ENCODE data around the gene UBE2M.

UBE2M gene

DNA sequence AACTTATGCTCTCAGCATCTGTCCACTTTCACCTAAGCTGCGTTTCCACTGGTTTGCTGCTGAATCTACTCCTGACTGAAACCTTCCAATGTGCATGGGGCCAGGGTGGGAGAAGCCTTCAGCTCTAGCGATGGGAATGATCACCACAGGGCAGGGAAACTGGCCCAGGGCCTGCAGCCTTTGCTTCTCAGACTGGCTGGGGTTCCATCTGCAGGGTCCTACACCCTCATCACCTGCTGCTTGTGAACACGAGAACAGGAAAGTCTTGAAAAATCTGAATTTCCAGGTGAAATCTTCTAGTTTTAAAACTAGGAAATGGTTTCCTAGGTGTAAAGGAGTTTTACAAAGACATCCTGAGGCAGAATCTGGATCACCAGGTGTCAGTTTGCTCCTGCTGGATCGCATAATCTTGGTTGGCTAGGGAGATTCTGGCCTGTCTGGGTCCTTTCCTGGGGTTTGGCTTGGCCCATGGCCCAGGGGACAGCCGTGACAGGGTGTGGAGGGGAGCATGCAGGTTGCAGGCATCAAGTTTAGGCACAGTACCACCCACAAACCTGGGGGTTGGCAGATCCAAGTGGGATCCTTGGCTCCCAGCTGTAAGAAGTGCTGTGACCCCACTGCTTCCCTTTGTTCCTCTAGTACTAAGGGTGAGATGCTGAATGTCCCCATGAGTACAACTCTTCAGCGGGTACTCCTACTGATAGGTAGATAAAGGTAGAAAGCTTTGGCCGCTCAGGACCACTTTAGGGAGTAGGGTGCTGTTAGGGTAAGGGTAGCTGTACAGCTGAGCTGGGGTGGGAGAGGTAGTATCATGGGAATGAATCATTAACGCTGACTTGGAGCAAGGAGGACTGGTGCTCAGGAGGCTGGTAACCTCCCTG lies 1.8 kb upstream of the UBE2M start:
- ATAC-seq (ENCODE audit: insufficient read depth, low read depth), result no peak
- H2AFZ ChIP-seq (ENCODE audit: low read depth, low read length), result peak overlapping the region; percentile 77

DNA sequence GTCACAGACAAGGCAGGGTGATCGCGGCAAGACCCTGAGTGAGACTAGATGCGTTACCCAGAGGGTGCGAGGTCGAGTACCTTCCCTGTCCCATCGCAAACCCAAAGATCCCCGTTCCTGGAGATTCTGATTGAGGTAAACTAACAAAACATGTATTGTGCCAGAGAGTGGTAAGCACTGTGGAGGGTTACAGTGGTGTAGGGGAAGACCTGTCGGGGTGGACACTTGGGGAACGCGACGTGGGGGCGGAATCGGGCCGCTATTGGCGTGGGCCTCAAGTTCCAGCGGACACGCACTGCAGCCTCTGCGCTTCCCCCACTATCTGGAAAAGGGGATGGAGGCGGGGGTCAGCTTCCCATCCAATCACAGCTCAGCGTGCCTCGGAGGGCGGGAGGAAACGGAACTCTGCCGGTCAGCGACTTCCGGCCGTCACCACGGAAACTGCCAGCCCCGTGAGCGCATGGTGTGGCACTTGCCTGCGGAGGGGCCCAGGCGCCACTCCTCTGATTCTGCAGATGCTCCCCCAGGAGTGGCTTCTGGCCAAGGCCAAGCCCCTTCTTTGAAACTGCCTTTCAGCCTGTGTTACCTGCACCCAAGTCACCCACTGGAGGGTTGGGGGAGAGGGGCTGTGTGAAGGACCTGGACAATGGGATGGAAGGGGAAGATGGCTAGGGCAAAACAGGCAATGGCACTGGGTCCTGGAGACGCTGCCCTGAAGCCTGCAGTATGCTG lies 1.0 kb upstream of the UBE2M start:
- Histone ChIP-seq H3K79me2 (ENCODE audit: insufficient read depth, low read length) (peaks cover 75% of the 10 kb centered on the region), H3K4me2 (ENCODE audit: insufficient read depth, low read length) (peak overlapping the region; percentile 80), H3K4me1 (ENCODE audit: insufficient read depth, low read length) (peaks cover 45% of the 10 kb centered on the region), H3K9ac (ENCODE audit: low read depth, low read length) (peak overlapping the region; percentile 96), H3K9me3 (ENCODE audit: insufficient read depth, low read length, severe bottlenecking) (no peaks in the 10 kb centered on the region), H4K20me1 (ENCODE audit: insufficient read depth, low read length) (peaks cover 22% of the 10 kb centered on the region), H3K36me3 (ENCODE audit: insufficient read depth, low read length) (peaks cover 39% of the 10 kb centered on the region), H3K4me3 (ENCODE audit: low read depth in 1 of 2, low read length in 2 of 2) (peak overlapping the region; percentile 64 to 81), H2AFZ (ENCODE audit: low read depth, low read length) (peak overlapping the region; percentile 77), H3K27ac (ENCODE audit: low read length) (peak overlapping the region; percentile 98), H3K27me3 (ENCODE audit: insufficient read depth, low read length, poor library complexity) (no peaks in the 10 kb centered on the region)
- ATAC-seq (ENCODE audit: insufficient read depth, low read depth), result peak; percentile 35
- no peak for TF ChIP-seq EZH2 (IDR thresholded peaks at IDR 0.05; ENCODE audit: borderline replicate concordance, low read depth, low read length, severe bottlenecking)
- TF ChIP-seq, protein P1, sequence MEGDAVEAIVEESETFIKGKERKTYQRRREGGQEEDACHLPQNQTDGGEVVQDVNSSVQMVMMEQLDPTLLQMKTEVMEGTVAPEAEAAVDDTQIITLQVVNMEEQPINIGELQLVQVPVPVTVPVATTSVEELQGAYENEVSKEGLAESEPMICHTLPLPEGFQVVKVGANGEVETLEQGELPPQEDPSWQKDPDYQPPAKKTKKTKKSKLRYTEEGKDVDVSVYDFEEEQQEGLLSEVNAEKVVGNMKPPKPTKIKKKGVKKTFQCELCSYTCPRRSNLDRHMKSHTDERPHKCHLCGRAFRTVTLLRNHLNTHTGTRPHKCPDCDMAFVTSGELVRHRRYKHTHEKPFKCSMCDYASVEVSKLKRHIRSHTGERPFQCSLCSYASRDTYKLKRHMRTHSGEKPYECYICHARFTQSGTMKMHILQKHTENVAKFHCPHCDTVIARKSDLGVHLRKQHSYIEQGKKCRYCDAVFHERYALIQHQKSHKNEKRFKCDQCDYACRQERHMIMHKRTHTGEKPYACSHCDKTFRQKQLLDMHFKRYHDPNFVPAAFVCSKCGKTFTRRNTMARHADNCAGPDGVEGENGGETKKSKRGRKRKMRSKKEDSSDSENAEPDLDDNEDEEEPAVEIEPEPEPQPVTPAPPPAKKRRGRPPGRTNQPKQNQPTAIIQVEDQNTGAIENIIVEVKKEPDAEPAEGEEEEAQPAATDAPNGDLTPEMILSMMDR (IDR thresholded peaks at IDR 0.05; ENCODE audit: borderline replicate concordance, extremely low read depth, low read length, poor library complexity, severe bottlenecking), result no peak
- DNase-seq, result peak; percentile 87

More for the DNA sequence above, 1.8 kb upstream of the UBE2M start:
- peaks cover 41% of the 10 kb centered on the region for H3K4me1 ChIP-seq (ENCODE audit: insufficient read depth, low read length)
- H3K9ac ChIP-seq (ENCODE audit: low read depth, low read length), result peak overlapping the region; percentile 96
- H3K4me2 ChIP-seq (ENCODE audit: insufficient read depth, low read length), result peak overlapping the region; percentile 80
- peaks cover 71% of the 10 kb centered on the region for H3K79me2 ChIP-seq (ENCODE audit: insufficient read depth, low read length)
- H3K4me3 ChIP-seq (ENCODE audit: low read depth in 1 of 2, low read length in 2 of 2), result peak overlapping the region; percentile 64 to 81; a peak in 3 of 4 replicates
- no peaks in the 10 kb centered on the region for H3K27me3 ChIP-seq (ENCODE audit: insufficient read depth, low read length, poor library complexity)
- H3K27ac ChIP-seq (ENCODE audit: low read length), result peak overlapping the region; percentile 98
- H3K36me3 ChIP-seq (ENCODE audit: insufficient read depth, low read length), result peaks cover 38% of the 10 kb centered on the region
- no peak for DNase-seq
- TF ChIP-seq, protein P1 (IDR thresholded peaks at IDR 0.05; ENCODE audit: borderline replicate concordance, extremely low read depth, low read length, poor library complexity, severe bottlenecking), result no peak
- TF ChIP-seq EZH2 (IDR thresholded peaks at IDR 0.05; ENCODE audit: borderline replicate concordance, low read depth, low read length, severe bottlenecking), result no peak
- H4K20me1 ChIP-seq (ENCODE audit: insufficient read depth, low read length), result peaks cover 20% of the 10 kb centered on the region
- no peaks in the 10 kb centered on the region for H3K9me3 ChIP-seq (ENCODE audit: insufficient read depth, low read length, severe bottlenecking)

DNA sequence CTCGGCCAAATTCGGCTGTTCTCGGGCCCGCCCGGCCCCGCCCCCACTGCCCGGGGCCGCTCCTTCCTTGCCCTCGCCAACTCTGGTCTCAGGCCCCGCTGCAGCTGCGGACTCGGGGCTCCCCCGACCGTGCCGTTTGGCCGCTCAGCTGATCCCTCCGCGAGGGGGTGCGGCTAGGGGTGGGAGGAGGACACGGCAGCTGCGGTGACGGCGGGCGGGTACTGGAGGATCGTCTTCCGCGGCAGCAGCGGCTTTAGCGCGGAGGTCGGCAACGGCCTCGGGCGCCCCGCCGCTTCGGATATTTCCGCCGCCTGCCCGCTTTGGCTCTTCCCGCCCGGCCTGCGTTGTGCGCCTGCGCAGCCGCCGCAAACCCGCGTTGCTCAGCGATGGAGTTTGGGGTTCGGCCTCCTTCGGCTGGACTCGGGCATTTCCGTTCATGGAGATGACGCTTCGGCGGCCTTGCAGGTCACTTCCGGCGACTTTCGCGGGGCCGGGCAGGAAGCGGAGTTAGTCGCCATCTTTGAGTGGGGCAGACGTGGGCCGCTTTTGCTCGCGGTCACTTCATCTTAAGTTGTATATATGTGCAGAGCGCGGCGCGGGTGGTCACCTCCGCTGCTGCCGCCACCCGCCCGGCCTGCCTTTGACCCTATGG lies 338 bp upstream of the UBE2M start:
- Histone ChIP-seq H3K9ac (ENCODE audit: low read depth, low read length) (peak overlapping the region; percentile 96), H4K20me1 (ENCODE audit: insufficient read depth, low read length) (peaks cover 28% of the 10 kb centered on the region), H3K27me3 (ENCODE audit: insufficient read depth, low read length, poor library complexity) (no peaks in the 10 kb centered on the region), H2AFZ (ENCODE audit: low read depth, low read length) (peak overlapping the region; percentile 77), H3K9me3 (ENCODE audit: insufficient read depth, low read length, severe bottlenecking) (no peaks in the 10 kb centered on the region), H3K36me3 (ENCODE audit: insufficient read depth, low read length) (peaks cover 39% of the 10 kb centered on the region), H3K4me1 (ENCODE audit: insufficient read depth, low read length) (peaks cover 52% of the 10 kb centered on the region), H3K4me2 (ENCODE audit: insufficient read depth, low read length) (peak overlapping the region; percentile 80), H3K27ac (ENCODE audit: low read length) (peak overlapping the region; percentile 98), H3K79me2 (ENCODE audit: insufficient read depth, low read length) (peaks cover 82% of the 10 kb centered on the region), H3K4me3 (ENCODE audit: low read depth in 1 of 2, low read length in 2 of 2) (peak overlapping the region; percentile 64 to 81)
- no peak for TF ChIP-seq EZH2 (IDR thresholded peaks at IDR 0.05; ENCODE audit: borderline replicate concordance, low read depth, low read length, severe bottlenecking)
- TF ChIP-seq, protein P1 (IDR thresholded peaks at IDR 0.05; ENCODE audit: borderline replicate concordance, extremely low read depth, low read length, poor library complexity, severe bottlenecking), result no peak
- peak; percentile 69 for ATAC-seq (ENCODE audit: insufficient read depth, low read depth)
- peak; percentile 99 for DNase-seq

All from DND-41 (cell line).